Measurements from ENCODE around the gene AGAP4. TPM values are rescaled to one million over a fixed set of nuclear protein-coding genes. Genes with fewer than 3 reads are reported as not detected.
A peak's percentile ranks its signal among the peaks of the same experiment; 100 is the strongest.
"Not testable (repeated sequence)": the region's sequence is repeated elsewhere in the genome, so short reads cannot be mapped to it uniquely, and the experiment has no call there.

The AGAP4 gene
- total RNA-seq, 1 experiment from 2014 or later = 9.1 TPM

DNA sequence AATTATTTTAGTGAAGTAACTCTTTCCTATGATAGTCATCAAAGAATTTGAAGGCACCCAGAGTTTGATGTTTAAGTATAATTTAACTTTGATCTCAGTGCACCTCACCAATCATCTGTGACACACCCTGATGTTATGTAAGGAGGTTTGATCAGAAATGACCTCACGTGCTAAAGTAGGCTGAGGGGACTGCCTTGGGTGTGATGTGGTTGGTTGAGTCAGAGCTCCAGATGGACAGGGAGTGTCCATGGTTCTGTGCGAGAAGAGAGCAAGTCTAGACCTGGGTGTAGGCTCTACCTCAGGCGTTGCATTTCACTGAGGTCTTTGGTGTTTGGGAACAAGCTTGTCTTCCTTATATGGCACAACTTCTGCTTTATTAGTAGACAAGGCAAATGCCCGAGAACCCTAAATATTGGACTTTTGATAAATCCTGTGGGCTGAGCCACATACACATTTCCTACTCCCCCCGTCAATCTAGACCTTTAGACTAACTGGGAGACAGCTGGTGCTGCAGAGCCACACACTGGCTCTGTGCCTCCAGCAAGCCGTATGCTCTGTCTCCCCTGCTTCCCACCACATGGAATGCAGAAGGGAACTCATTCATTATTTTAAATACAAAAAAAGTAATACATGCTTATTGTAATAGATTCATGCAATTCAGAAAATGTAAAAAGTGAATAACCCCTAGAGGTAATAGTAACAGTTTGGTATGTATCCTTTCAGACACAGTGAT is 56.4 kb downstream of the AGAP4 start:
- peak; percentile 52 for DNase-seq (ENCODE audit: low read depth)

DNA sequence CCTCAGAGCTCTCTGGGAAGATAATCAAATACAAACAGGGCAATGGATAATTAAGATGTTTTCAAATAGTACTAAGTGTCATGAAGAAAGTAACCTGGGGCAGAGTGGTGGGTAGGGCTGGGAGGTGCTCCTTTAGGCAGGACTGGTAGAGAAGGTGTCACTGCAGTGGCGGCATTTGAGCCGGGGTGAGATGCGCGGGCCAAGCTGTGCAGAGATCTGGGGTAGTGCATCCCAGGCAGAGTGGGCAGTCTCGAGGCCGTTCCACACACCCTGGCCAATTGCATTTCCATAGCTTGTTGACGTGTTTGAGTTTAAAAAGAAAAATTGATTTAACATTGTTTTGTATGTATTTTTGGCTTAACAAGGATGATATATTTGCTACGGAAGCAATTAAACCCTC is 57.3 kb downstream of the AGAP4 start:
- DNase-seq (ENCODE audit: low read depth) = not testable (repeated sequence)

DNA sequence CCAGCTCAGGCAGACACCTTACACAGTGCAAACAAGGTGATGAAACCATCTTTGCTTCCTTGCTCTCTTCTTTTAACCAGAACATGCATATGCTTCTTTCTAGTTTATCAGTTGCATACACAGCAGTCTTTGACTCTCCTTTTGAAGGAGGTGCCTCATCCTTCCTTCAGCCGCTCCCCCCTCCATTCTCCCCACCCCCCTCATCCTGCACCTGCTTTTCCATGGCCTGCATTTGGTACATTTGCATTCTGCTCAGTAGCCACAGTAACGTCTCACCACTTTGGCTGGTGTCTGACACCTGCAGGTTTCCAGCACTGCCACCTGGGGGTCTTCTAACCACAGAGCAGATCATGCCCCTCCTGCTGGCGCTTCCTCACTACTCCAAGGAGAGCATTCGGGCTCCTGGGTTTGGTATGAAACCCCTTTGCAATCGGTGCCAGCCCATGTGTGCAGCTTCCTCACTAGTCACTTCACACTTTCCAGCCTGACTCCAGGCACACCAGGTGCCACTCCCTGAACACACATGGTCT is 60.0 kb downstream of the AGAP4 start:
- not testable (repeated sequence) for DNase-seq (ENCODE audit: low read depth)

DNA sequence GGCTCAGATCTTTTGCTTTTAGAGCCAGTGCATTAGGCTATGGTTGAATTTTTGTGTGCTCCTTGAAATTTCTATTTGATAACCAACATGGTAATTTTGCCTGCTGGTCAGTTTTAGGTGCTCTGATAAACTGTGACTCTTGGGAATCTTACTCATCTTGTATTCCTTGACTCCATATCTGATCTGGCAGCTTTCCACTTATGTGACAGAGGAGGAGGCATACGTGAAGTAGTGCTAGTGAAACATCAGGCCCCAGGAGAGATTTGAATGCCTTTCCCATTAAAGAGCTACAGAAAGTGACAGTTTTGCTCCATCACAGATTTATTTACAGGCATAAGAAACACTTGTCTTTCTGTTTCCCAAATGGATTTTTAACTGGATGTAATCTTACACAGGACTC is 61.1 kb downstream of the AGAP4 start:
- not testable (repeated sequence) for DNase-seq (ENCODE audit: low read depth)

Small RNA genes lying within 50 kb of the gene (small RNA-seq; reads per million reads assigned to genes)
- gene AC012044.1 = not detected
- gene RNA5SP310 = not detected

Other genes starting within 250 kb of the AGAP4 start
- gene ZFAND4, start 174.7 kb downstream of the AGAP4 start, total RNA-seq (2014; rRNA removed; shearing (Covaris generic)) = 2.1 and 3.6 TPM in 2 replicates
- gene WASHC2C, start 120.2 kb downstream of the AGAP4 start, total RNA-seq (2014; rRNA removed; shearing (Covaris generic)) = 13.0 and 18.6 TPM in 2 replicates
- gene TIMM23, start 125.0 kb upstream of the AGAP4 start, total RNA-seq (2014; rRNA removed; shearing (Covaris generic)) = 189 and 211 TPM in 2 replicates
- gene NCOA4, start 183.1 kb upstream of the AGAP4 start, total RNA-seq (2014; rRNA removed; shearing (Covaris generic)) = 161 and 176 TPM in 2 replicates
- gene MSMB, start 198.8 kb upstream of the AGAP4 start, total RNA-seq (2014; rRNA removed; shearing (Covaris generic)) = not detected in 2 replicates